ENCODE data around the gene CFHR5.

DNA sequence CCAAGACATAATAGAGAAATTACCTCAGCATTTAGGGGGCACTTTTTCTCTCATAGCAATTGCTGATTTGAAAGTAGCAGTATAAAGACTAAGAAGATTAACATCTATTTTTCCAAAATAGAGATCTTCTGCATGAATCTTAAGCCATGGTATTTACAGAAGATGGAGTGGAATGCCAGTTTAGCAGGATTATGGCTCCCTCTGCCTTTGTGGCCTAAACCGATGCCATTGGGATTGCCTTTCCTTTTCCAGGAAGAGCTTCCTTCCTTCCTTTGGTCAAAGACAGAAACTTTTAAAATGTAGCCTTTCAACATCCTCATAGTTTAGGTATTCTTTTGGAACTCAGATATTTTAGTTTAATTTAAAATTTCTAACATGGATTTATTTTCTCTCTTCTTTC lies 39.4 kb downstream of the CFHR5 start:
- TF ChIP-seq, protein P1, sequence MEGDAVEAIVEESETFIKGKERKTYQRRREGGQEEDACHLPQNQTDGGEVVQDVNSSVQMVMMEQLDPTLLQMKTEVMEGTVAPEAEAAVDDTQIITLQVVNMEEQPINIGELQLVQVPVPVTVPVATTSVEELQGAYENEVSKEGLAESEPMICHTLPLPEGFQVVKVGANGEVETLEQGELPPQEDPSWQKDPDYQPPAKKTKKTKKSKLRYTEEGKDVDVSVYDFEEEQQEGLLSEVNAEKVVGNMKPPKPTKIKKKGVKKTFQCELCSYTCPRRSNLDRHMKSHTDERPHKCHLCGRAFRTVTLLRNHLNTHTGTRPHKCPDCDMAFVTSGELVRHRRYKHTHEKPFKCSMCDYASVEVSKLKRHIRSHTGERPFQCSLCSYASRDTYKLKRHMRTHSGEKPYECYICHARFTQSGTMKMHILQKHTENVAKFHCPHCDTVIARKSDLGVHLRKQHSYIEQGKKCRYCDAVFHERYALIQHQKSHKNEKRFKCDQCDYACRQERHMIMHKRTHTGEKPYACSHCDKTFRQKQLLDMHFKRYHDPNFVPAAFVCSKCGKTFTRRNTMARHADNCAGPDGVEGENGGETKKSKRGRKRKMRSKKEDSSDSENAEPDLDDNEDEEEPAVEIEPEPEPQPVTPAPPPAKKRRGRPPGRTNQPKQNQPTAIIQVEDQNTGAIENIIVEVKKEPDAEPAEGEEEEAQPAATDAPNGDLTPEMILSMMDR (IDR thresholded peaks at IDR 0.05): no peak
- TF ChIP-seq POLR2A (IDR thresholded peaks at IDR 0.05): no peak

Measured in suprapubic skin (tissue), 3 donors.